GM21367 (cell line): ENCODE measurements around the gene OXT.
"Not testable (repeated sequence)": the region's sequence is repeated elsewhere in the genome, so short reads cannot be mapped to it uniquely, and the experiment has no call there.

Experiments used
- ATAC-seq: cut with Tn5 transposase; IDR thresholded peaks from one replicate; pipeline ENCODE4 v1.9.1; 2021; ENCODE audit not compliant: unreplicated experiment

Gene OXT

GRCh38 chr20:3109350-3110302 lies 38.2 kb downstream of the OXT start:
- ATAC-seq: no peak

- no peak for ATAC-seq
These were observed 40.1 kb downstream of the OXT start for GRCh38 chr20:3111507-3111906.

- no peak for ATAC-seq
These were observed 40.6 kb downstream of the OXT start for GRCh38 chr20:3111995-3112394.

GRCh38 chr20:3115190-3116107 lies 44.0 kb downstream of the OXT start:
- no peak for ATAC-seq

GRCh38 chr20:3116341-3116740 lies 44.9 kb downstream of the OXT start:
- ATAC-seq: no peak

GRCh38 chr20:3117839-3118379 lies 46.5 kb downstream of the OXT start:
- not testable (repeated sequence) for ATAC-seq

GRCh38 chr20:3119044-3119443 lies 47.6 kb downstream of the OXT start:
- ATAC-seq: no peak

GRCh38 chr20:3121271-3121911 lies 50.0 kb downstream of the OXT start:
- no peak for ATAC-seq
